DOHH2 (cell line): ENCODE results near the gene TIGD1.

ENCODE experiments used
- H3F3A ChIP-seq: fragments of 200-600 bp; sonication (generic), shearing (Covaris generic); 2 replicates; pipeline ENCODE4 v1.6.0; 2016; ENCODE audit warnings: antibody characterized with exemption, mild to moderate bottlenecking; ENCODE audit not compliant: control insufficient read depth, insufficient read depth
- H3K27ac ChIP-seq: fragments of 200-600 bp; sonication (generic); 2 replicates; pipeline ENCODE4 v1.5.1; 2014; ENCODE audit warnings: low read depth, mild to moderate bottlenecking, low read length, moderate library complexity
- H3K27me3 ChIP-seq: fragments of 200-600 bp; sonication (generic); 2 replicates; pipeline ENCODE4 v1.6.1; 2014; ENCODE audit warnings: mild to moderate bottlenecking, low read length, mixed read lengths; ENCODE audit not compliant: control insufficient read depth
- H3K36me3 ChIP-seq: fragments of 200-600 bp; sonication (generic); 2 replicates; pipeline ENCODE4 v1.6.1; 2014; ENCODE audit warnings: mild to moderate bottlenecking, low read length, moderate library complexity, mixed read lengths; ENCODE audit not compliant: control insufficient read depth
- H3K4me1 ChIP-seq: fragments of 200-600 bp; sonication (generic); 2 replicates; pipeline ENCODE4 v1.6.1; 2014; ENCODE audit warnings: mild to moderate bottlenecking, low read length, mixed read lengths; ENCODE audit not compliant: control insufficient read depth
- H3K4me2 ChIP-seq: fragments of 200-600 bp; sonication (generic); 2 replicates; pipeline ENCODE4 v1.6.0; 2014; ENCODE audit warnings: mild to moderate bottlenecking, low read length, moderate library complexity
- H3K4me3 ChIP-seq: fragments of 200-600 bp; sonication (generic); 2 replicates; pipeline ENCODE4 v1.5.1; 2014; ENCODE audit warnings: mild to moderate bottlenecking, low read length, mixed read lengths
- H3K79me2 ChIP-seq: fragments of 200-600 bp; sonication (generic); 2 replicates; pipeline ENCODE4 v1.6.1; 2014; ENCODE audit warnings: mild to moderate bottlenecking, low read length, mixed read lengths; ENCODE audit not compliant: control insufficient read depth
- H3K9me2 ChIP-seq: fragments of 200-600 bp; sonication (generic); replicated peaks from 2 replicates; pipeline ENCODE4 v1.6.1; 2014; ENCODE audit warnings: mild to moderate bottlenecking, low read length, mixed read lengths; ENCODE audit not compliant: control insufficient read depth
- H3K9me3 ChIP-seq: fragments of 200-600 bp; sonication (generic); 2 replicates; pipeline ENCODE4 v1.6.1; 2014; ENCODE audit warnings: antibody characterized with exemption, low read length, mixed read lengths; ENCODE audit not compliant: control insufficient read depth, insufficient read depth
- H4K20me1 ChIP-seq: fragments of 200-600 bp; sonication (generic); 2 replicates; pipeline ENCODE4 v1.6.0; 2014; ENCODE audit warnings: low read depth, mild to moderate bottlenecking, antibody characterized with exemption, low read length, moderate library complexity; ENCODE audit not compliant: control insufficient read depth, insufficient read depth
- CTCF ChIP-seq: fragments of 200-600 bp; sonication (generic); IDR thresholded peaks from one replicate; pipeline ENCODE4 v1.5.1; 2014; ENCODE audit warnings: antibody characterized with exemption, mild to moderate bottlenecking, low read depth, low read length; ENCODE audit not compliant: poor library complexity, severe bottlenecking
- EZH2phosphoT487 ChIP-seq: fragments of 200-600 bp; sonication (generic); IDR thresholded peaks from 2 replicates; pipeline ENCODE4 v1.6.1; 2017; ENCODE audit warnings: borderline replicate concordance, mild to moderate bottlenecking, antibody characterized with exemption, low read length, moderate library complexity, mixed read lengths

The TIGD1 gene

GRCh38 chr2:232588031-232588430, 37.7 kb upstream of the TIGD1 start:
- H3K4me2 ChIP-seq, result no peak overlapping the region
- no peaks in the 10 kb centered on the region for H3K9me3 ChIP-seq
- H3K4me1 ChIP-seq, result no peaks in the 10 kb centered on the region
- no peak overlapping the region for H3K27ac ChIP-seq
- TF ChIP-seq CTCF (no peak), EZH2phosphoT487 (no peak)
- H3F3A ChIP-seq, result no peaks in the 10 kb centered on the region
- H3K79me2 ChIP-seq, result no peaks in the 10 kb centered on the region
- no peaks in the 10 kb centered on the region for H3K27me3 ChIP-seq
- H4K20me1 ChIP-seq, result no peaks in the 10 kb centered on the region
- H3K36me3 ChIP-seq, result no peaks in the 10 kb centered on the region
- H3K4me3 ChIP-seq, result no peak overlapping the region
- H3K9me2 ChIP-seq, result no peaks in the 10 kb centered on the region

- H4K20me1 ChIP-seq, result no peaks in the 10 kb centered on the region
- TF ChIP-seq CTCF (no peak), EZH2phosphoT487 (no peak)
- no peaks in the 10 kb centered on the region for H3K36me3 ChIP-seq
- no peaks in the 10 kb centered on the region for H3K27me3 ChIP-seq
- no peaks in the 10 kb centered on the region for H3K9me3 ChIP-seq
- no peaks in the 10 kb centered on the region for H3K79me2 ChIP-seq
- no peak overlapping the region for H3K4me2 ChIP-seq
- no peak overlapping the region for H3K4me3 ChIP-seq
- no peaks in the 10 kb centered on the region for H3K9me2 ChIP-seq
- H3K4me1 ChIP-seq, result no peaks in the 10 kb centered on the region
- H3K27ac ChIP-seq, result no peak overlapping the region
- H3F3A ChIP-seq, result no peaks in the 10 kb centered on the region
Measured at GRCh38 chr2:232587512-232587911, 37.2 kb upstream of the TIGD1 start.

- Histone ChIP-seq H3K9me3 (no peaks in the 10 kb centered on the region), H4K20me1 (no peaks in the 10 kb centered on the region), H3K79me2 (no peaks in the 10 kb centered on the region), H3K4me1 (peaks cover under 1% of the 10 kb centered on the region; the same call in 1 of the 2 replicates), H3K36me3 (no peaks in the 10 kb centered on the region), H3K9me2 (no peaks in the 10 kb centered on the region), H3K27me3 (no peaks in the 10 kb centered on the region), H3K4me3 (no peak overlapping the region), H3K27ac (no peak overlapping the region), H3K4me2 (no peak overlapping the region), H3F3A (no peaks in the 10 kb centered on the region)
- TF ChIP-seq EZH2phosphoT487, result no peak
- TF ChIP-seq CTCF, result no peak
Measured at GRCh38 chr2:232586943-232587505, 36.7 kb upstream of the TIGD1 start.
